HG02973 (cell line): ENCODE measurements around the gene MAPK8.

Source experiments
- ATAC-seq: cut with Tn5 transposase; IDR thresholded peaks from one replicate; pipeline ENCODE4 v1.9.1; 2021; ENCODE audit warnings: moderate library complexity; ENCODE audit not compliant: unreplicated experiment

The MAPK8 gene

GRCh38 chr10:48472501-48473069 lies 166.1 kb downstream of the MAPK8 start:
- no peak for ATAC-seq

GRCh38 chr10:48473704-48474103 lies 167.2 kb downstream of the MAPK8 start:
- ATAC-seq: no peak

- no peak for ATAC-seq
Observed at GRCh38 chr10:48474765-48475365, 168.4 kb downstream of the MAPK8 start.

GRCh38 chr10:48475943-48476278 lies 169.4 kb downstream of the MAPK8 start:
- ATAC-seq: no peak

- no peak for ATAC-seq
Observed at GRCh38 chr10:48476279-48476982, 170.0 kb downstream of the MAPK8 start.

- no peak for ATAC-seq
Observed at GRCh38 chr10:48477141-48477540, 170.7 kb downstream of the MAPK8 start.

GRCh38 chr10:48477616-48478015 lies 171.1 kb downstream of the MAPK8 start:
- no peak for ATAC-seq

GRCh38 chr10:48478469-48478868 lies 172.0 kb downstream of the MAPK8 start:
- ATAC-seq: no peak

GRCh38 chr10:48478980-48479811 lies 172.7 kb downstream of the MAPK8 start:
- ATAC-seq: no peak

- no peak for ATAC-seq
Observed at GRCh38 chr10:48480397-48481374, 174.2 kb downstream of the MAPK8 start.

- no peak for ATAC-seq
Observed at GRCh38 chr10:48481385-48481784, 174.9 kb downstream of the MAPK8 start.

GRCh38 chr10:48482207-48482606 lies 175.7 kb downstream of the MAPK8 start:
- ATAC-seq: no peak

GRCh38 chr10:48484911-48485310 lies 178.4 kb downstream of the MAPK8 start:
- ATAC-seq: no peak

- ATAC-seq: no peak
Observed at GRCh38 chr10:48485711-48486110, 179.2 kb downstream of the MAPK8 start.

GRCh38 chr10:48487244-48487643 lies 180.8 kb downstream of the MAPK8 start:
- no peak for ATAC-seq
